ENCODE results near the gene ABCA1.
"Not testable (repeated sequence)": the region's sequence is repeated elsewhere in the genome, so short reads cannot be mapped to it uniquely, and the experiment has no call there.

ABCA1 gene

DNA sequence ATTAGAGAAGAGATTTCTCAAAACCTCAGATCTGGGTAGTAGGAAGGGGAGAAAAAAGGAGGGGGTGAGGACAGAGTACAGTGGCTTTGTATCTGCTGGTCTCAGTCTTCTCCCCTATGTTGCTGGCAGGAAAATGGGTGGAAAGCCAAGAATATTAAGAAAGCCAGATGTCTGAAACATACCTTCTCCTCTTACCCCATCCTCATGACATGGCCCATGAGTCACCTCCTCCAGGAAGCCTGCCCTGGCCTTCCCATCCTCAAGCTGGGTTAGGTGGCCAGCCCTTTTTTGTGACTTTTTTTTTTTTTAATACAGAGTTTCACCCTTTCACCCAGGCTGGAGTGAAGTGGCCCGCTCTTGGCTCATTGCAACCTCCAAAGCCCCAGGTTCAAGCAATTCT, 61.8 kb downstream of the ABCA1 start:
- no peak for DNase-seq

GRCh38 chr9:104864675-104865104, 63.3 kb downstream of the ABCA1 start:
- DNase-seq: peak; percentile 13

GRCh38 chr9:104863180-104863883, 64.6 kb downstream of the ABCA1 start:
- DNase-seq: peak; percentile 48

- DNase-seq: no peak
These were observed 66.6 kb downstream of the ABCA1 start for GRCh38 chr9:104861397-104861796.

- DNase-seq: no peak
These were observed 67.7 kb downstream of the ABCA1 start for GRCh38 chr9:104860263-104860662.

GRCh38 chr9:104858846-104859245, 69.1 kb downstream of the ABCA1 start:
- DNase-seq: no peak

- peak; percentile 34 for DNase-seq
These were observed 69.7 kb downstream of the ABCA1 start for GRCh38 chr9:104858271-104858670.

GRCh38 chr9:104856413-104856941, 71.5 kb downstream of the ABCA1 start:
- no peak for DNase-seq

GRCh38 chr9:104855807-104856206, 72.1 kb downstream of the ABCA1 start:
- DNase-seq: no peak

DNA sequence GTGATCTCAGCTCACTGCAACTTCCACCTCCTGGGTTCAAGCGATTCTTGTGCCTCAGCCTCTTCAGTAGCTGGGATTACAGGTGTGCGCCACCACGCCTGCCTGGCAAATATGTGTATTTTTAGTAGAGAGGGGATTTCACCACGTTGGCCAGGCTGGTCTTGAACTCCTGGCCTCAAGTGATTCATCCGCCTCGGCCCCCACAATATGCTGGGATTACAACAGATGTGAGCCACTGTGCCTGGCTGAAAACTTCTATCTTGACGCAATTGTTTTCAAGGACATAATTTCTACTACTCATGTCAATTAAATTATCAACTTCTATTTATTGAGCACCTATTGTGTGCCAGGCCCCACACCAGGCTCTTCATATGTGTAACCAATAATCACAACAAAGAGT, 72.7 kb downstream of the ABCA1 start:
- DNase-seq: not testable (repeated sequence)

GRCh38 chr9:104854613-104855012, 73.3 kb downstream of the ABCA1 start:
- DNase-seq: no peak

DNA sequence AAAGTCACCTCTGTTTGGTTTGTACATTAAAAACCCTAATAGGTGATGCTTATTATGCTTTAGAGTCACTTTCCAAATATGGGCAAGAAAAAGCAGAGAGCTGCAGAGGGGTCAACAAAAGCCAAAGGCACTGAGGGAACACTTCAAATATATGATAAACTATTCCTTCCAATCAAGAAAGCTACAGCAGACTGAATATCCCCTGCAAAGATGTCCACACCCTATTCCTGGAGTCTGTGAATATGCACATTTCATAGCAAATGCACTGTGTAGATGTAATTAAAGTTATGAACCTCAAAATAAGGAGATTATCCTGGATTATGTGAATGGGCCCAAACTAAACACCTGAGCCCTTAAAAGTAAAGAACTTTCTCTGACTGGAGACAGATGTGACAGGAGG, 74.3 kb downstream of the ABCA1 start:
- DNase-seq: no peak

DNA sequence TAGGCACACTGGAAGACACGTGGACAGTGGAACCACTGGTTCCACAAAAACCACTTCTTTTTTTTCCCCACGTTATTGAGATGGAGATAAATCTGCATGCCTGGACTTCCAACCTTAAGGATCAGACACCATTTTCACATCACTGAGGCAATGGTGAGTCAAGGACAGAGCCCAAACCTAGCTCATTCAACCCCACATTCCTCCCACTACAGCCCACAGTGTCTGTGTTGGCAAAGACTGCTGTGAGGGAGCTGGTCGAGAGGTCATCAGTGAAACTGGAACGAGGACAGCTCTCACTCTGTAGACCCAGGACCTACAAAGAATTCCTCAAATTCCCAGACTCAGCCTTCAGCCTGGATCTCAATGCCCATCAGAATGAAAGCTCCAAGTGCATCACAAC, 74.8 kb downstream of the ABCA1 start:
- DNase-seq: no peak

DNA sequence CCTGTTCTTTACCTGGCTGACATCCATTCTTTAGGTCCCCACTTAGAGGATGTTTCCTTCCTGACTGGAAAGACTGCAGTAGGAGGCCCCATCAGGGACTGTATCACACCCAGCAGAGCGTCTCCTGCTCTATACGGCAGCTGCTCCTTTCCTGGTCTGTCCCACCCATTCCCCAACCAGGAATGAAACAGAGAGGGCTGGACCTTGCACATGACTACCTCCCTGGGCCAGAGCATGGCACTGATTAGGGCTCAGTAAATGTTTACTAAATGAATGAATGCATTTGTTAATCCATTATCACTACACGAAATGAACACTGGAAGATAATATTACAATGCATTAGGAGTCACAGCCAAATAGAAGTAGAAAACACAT, 76.4 kb downstream of the ABCA1 start:
- no peak for DNase-seq

- DNase-seq: no peak
These were observed 77.0 kb downstream of the ABCA1 start for GRCh38 chr9:104850786-104851545.

GRCh38 chr9:104849023-104849422, 78.9 kb downstream of the ABCA1 start:
- no peak for DNase-seq

GRCh38 chr9:104844710-104845109, 83.2 kb downstream of the ABCA1 start:
- no peak for DNase-seq

DNA sequence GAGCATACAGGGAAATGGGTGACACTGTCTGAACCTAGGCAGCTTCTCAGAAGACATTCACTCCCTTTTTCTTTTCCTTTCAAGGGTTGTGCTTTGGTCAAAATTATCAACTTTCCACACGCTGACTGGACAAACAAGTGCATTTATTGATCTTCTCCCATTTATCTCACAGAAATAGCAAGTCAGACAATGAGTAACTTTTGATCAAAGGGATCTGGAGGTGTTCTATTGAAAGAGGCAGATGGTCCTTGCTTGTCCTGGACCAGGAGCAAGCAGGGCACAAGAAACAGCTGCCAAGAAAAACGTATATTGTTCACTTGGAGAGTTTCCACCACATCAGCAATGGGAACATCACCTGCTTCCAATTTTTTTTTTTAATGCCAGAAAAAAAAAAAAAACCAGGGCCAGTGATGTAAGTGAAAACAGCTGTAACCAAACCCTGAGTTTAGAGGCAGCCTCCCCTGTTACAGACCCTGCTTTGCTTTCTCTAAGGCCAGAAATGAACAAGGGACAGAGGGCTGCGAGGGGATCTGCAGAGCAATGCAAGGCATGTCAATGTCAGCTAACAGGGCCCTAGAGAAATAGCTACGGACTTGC, 84.2 kb downstream of the ABCA1 start:
- DNase-seq: no peak

GRCh38 chr9:104842698-104843097, 85.3 kb downstream of the ABCA1 start:
- no peak for DNase-seq

- no peak for DNase-seq
These were observed 86.3 kb downstream of the ABCA1 start for GRCh38 chr9:104841601-104842141.

DNA sequence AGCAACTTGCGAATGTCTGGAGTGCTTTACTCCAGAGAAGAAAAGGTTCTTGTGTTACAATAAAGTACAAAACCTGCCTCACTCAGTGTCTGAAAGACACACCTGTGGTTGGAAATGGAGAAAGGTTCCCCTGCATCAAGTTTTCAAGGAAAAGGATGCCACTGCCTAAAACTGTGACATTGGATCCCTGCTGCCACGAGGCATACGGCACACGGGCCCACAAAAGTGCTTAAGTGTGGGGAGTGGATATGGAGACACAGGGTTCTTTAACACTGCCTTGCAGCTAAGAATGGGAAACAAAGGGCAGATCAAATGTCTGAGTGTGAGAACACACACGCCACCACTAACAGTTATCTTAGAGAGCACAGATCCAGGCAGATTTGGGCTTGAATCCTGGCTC, 89.0 kb downstream of the ABCA1 start:
- no peak for DNase-seq

GRCh38 chr9:104836767-104837166, 91.2 kb downstream of the ABCA1 start:
- DNase-seq: no peak

DNA sequence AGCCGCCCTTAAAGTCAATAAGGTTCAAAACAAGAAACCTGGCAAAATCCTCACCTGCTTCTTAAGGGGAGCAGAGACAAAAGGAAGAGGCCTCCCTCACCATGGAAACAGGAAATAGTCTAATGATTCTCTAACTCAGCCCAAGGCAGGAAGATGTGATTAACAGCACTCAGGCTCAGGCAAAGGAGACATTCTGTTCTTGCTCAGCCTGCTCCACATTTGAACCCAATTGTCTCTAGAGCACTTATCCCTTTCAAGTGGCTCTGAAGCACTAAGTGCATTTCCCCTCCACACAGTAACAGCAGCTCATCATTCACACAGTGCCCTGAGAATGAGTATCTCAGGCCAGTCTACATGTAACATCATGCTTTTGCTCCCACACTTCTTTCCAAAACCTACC, 91.7 kb downstream of the ABCA1 start:
- no peak for DNase-seq

DNA sequence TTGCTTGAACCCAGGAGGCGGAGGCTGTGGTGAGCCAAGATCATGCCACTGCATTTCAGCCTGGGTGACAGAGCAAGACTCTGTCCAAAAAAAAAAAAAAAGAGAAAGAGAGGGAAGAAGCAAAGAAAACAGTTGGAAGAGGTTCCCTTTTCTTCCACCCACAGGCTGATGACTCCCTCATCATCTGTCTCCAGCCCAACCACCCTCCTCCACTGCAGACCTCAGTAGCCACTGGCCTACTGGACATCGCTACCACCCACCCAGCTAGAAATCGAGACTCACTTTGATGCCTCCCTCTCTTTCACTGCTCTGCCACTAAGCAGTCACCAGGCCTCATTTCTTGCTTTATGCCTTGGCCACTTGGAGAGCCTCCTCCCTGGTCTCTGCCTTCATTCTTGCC, 92.8 kb downstream of the ABCA1 start:
- no peak for DNase-seq
